GM21737 (cell line): ENCODE measurements around the gene PNPLA4.

Source experiments
- ATAC-seq: cut with Tn5 transposase; IDR thresholded peaks from one replicate; pipeline ENCODE4 v1.9.1; 2021; ENCODE audit warnings: mild to moderate bottlenecking, moderate library complexity; ENCODE audit not compliant: unreplicated experiment

Gene PNPLA4

GRCh38 chrX:7876957-7877356 is 50.3 kb downstream of the PNPLA4 start:
- no peak for ATAC-seq

- no peak for ATAC-seq
Measured at GRCh38 chrX:7872042-7872441, 55.2 kb downstream of the PNPLA4 start.

- no peak for ATAC-seq
Measured at GRCh38 chrX:7852166-7852565, 75.0 kb downstream of the PNPLA4 start.
